ENCODE results near the gene SCD5.

- TF ChIP-seq CTCF (IDR thresholded peaks at IDR 0.05), result no peak
- TF ChIP-seq POLR2A (IDR thresholded peaks at IDR 0.05), result no peak
- TF ChIP-seq POLR2AphosphoS5 (IDR thresholded peaks at IDR 0.05), result no peak
- no peak for TF ChIP-seq EP300 (IDR thresholded peaks at IDR 0.05)
Measured at GRCh38 chr4:82694046-82694445, 104.5 kb downstream of the SCD5 start.

Data from sigmoid colon (tissue), 4 donors.